Transverse colon (tissue), 4 donors: ENCODE results near the gene DNAJC5.

ENCODE experiments used
- CTCF ChIP-seq, 5 experiments: fragments of 200-600 bp in 3 of 5; fragments of 450-650 bp in 2 of 5; sonication (generic) in 3 of 5; IDR thresholded peaks; 1 replicate in 2 of 5; 2 replicates in 3 of 5; pipeline ENCODE4 v1.5.1; 2016 to 2017; ENCODE audit warnings: antibody characterized with exemption in 5 of 5, inconsistent platforms in 3 of 5, mild to moderate bottlenecking in 2 of 5, moderate library complexity in 1 of 5
- EP300 ChIP-seq: sonication (generic); formaldehyde crosslinking; IDR thresholded peaks from one replicate; pipeline ENCODE4 v1.6.1; 2017; ENCODE audit warnings: antibody characterized with exemption, low read depth
- POLR2A ChIP-seq: fragments of 450-650 bp; IDR thresholded peaks from one replicate; pipeline ENCODE4 v1.6.1; 2016; ENCODE audit warnings: antibody characterized with exemption, mild to moderate bottlenecking, moderate library complexity
- POLR2AphosphoS5 ChIP-seq, 3 donors: sonication (generic); formaldehyde crosslinking; IDR thresholded peaks; one replicate each; pipeline ENCODE4 v1.6.1; 2016; ENCODE audit warnings: antibody characterized with exemption in 3 of 3

GRCh38 chr20:63856098-63856511 is 38.8 kb upstream of the DNAJC5 start:
- no peak for TF ChIP-seq CTCF (IDR thresholded peaks at IDR 0.05)
- no peak for TF ChIP-seq POLR2A
- TF ChIP-seq EP300 = no peak
- TF ChIP-seq POLR2AphosphoS5 (IDR thresholded peaks at IDR 0.05) = no peak
